Endothelial cell of coronary artery (primary cell): Measurements from ENCODE around the gene UTS2R. TPM values are rescaled to one million over a fixed set of nuclear protein-coding genes. Genes with fewer than 3 reads are reported as not detected.

ENCODE experiments used
- total RNA-seq: library from RNA; depleted of rRNA; stranded (reverse); fragments of >200 nt; gene quantifications from 2 replicates; pipeline ENCODE4 v1.2.3, GENCODE V29; 2014

Gene UTS2R
- not detected in 2 replicates for total RNA-seq

DNA sequence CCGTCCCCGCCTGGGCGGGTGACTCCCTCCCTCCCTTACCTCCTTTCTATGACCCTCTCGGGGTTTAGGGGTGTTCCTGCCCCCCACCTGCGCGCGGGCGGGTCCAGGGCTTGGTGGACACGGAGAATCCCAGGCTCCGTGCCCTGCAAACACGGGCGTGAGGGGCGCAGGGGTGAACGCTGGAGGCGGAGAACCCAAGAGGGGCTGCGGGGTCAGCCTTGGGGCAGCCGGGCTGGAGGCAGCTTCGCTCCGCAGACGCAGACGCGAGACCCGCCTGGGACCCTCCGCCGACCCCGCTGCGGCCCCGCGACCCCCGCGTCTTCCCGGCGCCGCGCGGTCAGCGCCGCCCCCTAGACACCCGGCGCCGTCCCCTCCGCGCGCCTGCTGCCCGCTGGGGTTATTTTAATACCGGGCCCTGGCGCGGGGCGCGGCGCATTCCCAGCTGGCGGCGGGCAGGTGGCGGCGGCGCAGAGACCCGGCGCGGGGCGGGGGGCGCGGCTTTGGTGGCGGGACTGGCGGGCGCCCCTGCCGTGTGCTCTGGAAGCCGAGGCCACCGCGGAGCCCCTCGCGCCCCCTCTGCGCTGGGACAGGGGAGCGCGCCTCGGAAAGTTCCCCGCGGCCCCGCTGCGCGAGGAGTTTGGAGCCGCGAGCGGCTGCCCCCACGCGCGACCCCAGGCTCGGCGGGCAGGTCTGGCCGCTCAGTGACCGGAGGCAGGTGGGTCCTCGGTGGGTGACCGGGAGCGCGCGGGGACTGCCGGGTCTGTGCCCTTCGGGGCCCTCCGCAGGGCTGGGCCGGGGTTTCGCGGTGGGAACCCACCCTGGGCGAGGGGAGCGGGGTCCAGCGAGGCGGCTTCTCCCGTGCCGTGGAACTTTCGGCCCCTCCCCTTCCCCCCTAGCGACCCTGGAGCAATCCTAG is at the start of gene UTS2R:
Gene UTS2R (plus strand): TSS at position 433 of the 916 bp plus-strand sequence. CDS start 2,560 bp downstream, outside the sequence.

DNA sequence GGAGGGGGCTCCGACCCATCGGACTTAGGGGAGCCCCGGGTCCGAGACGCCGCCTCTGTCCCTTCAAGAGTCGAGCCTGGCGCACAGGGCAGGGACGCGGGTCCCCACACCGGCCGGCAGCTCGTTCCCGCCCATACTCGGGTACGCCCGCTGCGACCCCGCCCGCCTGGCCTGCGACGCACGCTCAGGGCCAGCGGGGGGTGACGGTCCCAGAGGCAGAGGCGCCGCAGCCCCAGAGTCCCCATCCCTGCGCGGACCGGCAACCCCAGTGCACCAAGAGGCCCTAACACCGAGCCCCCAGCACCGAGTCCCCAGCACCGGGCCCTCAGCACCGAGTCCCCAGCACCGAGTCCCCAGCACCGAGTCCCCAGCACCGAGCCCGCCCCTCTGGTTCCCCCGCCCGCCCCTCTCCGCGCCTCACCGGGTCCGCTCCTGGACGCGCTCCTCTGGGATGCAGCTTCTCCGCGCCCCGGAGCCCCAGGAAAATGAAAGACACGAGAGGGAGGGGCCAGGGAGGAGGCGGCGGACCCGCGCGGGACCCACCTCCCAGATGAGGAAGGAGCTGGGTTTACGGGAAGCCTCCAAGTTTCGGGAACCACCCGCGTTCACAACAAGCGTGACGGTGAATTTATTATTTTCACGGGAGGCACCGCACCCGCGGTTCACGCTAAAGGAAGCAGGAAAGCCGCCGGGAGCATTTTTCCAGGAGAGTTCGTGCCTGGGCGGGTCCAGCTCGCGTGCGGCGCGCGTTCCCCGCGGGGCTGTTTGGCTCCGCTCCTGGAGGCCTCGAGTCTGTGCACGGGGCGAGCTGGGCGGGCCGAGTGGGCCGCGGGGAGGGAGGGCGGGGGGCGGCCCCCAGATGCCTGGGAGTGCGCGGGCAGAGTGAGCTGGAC is 38.0 kb upstream of the UTS2R start, which contains the start of gene SECTM1:
Gene SECTM1 (minus strand): TSS at position 488 of the 893 bp plus-strand sequence. CDS start 6,526 bp downstream, outside the sequence.

DNA sequence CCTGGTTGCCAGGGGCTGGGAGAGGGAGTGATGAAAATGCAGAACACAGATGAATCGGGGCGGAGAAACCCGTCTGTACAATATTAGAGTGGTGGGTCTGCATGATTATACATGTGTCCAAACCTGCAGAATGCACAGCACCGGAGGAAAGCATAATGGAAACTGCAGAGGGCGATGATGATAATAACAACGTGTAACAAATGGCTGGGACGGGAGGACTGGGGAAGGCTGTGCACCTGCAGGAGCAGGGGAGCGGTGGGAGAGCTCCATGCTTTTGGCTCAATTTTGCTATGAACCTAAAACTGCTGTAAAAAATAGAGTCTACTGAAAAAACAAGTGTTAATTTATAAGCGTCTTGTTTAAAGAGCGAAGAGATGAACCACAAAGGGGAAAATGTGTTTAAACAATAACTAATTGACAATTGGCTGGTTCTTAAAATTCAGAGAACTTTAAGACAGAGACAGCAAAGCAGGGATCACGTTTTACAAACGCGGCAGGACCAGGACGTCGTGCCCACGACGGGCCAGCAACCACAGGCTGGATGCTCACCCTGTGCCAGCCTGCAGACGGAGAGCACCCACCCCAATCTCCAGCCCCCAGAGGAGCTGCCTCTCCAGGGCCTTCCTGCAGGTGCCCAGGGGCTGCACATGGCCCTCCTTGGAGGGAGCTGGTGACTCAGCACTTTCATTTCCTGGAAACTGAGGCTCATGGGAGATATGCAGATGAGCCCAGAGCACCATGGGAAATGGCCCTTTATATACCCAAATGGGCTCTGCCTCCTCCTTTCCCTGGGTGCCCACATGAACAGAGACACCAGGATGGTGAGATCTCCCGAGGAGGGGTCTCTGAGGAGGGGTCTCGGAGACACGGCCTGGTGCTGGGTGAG is 12.9 kb upstream of the UTS2R start, which contains the start of gene TEX19:
Gene TEX19 (plus strand): TSS at position 783 of the 886 bp plus-strand sequence. CDS start 2,904 bp downstream, outside the sequence.

DNA sequence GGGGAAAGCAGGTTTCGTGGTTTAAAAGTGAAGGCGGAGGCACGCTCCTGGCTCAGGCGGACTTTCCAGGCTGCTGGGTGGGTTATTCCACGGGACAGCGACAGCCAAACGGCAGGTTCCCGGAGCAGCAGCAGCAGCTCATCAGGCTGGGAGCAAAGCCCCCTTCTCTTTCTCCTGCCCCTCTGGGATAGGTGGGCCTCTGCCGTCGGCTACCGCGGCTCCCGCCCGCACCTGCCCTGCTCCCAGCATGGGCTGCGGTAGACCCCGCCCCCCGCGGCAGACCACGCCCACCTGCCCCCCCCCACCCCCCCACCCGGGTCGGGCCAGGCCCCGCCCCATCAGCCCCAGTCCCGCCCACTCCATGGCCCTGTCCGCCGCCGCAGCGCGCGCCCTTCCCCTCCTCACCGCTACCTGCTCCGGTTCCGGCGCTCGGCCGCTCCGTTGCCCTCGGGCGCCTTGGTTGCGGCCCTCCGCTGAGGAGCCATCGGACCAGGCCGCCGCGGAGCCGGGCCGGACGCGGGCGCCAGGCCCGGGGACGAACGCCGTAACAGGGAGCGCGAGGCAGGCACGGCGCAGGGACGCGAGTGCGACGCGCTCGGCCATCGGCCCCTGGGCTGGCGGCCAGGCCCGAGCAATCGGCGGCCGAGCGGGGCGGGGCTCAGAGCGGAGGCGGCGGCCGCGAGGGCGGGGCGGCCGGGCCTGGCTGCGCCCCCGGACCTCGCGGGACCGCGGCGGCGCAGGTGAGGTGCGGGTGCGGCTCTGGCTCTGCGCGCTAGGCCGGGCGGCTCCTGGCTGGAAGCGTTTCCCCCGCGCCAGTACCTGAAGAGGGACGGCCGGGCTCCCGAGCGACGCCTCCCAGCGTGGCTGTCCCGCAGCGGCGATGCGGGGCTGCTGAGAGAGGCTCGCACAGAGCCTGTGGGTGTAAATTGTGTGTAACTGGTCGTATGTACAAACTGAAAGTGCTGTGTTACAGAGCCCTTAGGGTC is 46.7 kb downstream of the UTS2R start, which contains the start of the genes HEXD and OGFOD3:
Gene HEXD (plus strand): TSS at position 347 of the 986 bp plus-strand sequence. CDS start 1,453 bp downstream, outside the sequence.
Gene OGFOD3 (minus strand): TSS at position 586 of the 986 bp plus-strand sequence. CDS start 101 bp downstream, at position 485.

Other genes with a start within 250 kb of the UTS2R start
- 8.0 and 16.7 TPM in 2 replicates for gene CCDC57, start 158.9 kb upstream of the UTS2R start, total RNA-seq
- 97.3 and 281 TPM in 2 replicates for gene SLC16A3, start 142.7 kb upstream of the UTS2R start, total RNA-seq
- 52.3 and 66.3 TPM in 2 replicates for gene CSNK1D, start 98.1 kb upstream of the UTS2R start, total RNA-seq
- not detected in 2 replicates for gene CD7, start 54.2 kb upstream of the UTS2R start, total RNA-seq
- 0.36 and 1.8 TPM in 2 replicates for gene SECTM1, start 38.0 kb upstream of the UTS2R start, total RNA-seq
- under 0.01 and 0.09 TPM in 2 replicates for gene TEX19, start 12.5 kb upstream of the UTS2R start, total RNA-seq
- 10.1 and 11.5 TPM in 2 replicates for gene HEXD, start 46.6 kb downstream of the UTS2R start, total RNA-seq
- 22.9 and 26.6 TPM in 2 replicates for gene OGFOD3, start 46.8 kb downstream of the UTS2R start, total RNA-seq
- gene CYBC1, start 79.0 kb downstream of the UTS2R start, total RNA-seq = 37.1 and 46.6 TPM in 2 replicates
- 55.1 and 69.7 TPM in 2 replicates for gene NARF, start 87.0 kb downstream of the UTS2R start, total RNA-seq
- 25.1 and 36.5 TPM in 2 replicates for gene FOXK2, start 148.0 kb downstream of the UTS2R start, total RNA-seq